Heart left ventricle (tissue), 16 donors: Measurements from ENCODE around the gene KRTAP4-7. TPM values are rescaled to one million over a fixed set of nuclear protein-coding genes. Genes with fewer than 3 reads are reported as not detected.
A peak's percentile ranks its signal among the peaks of the same experiment; 100 is the strongest.
"Not testable (repeated sequence)": the region's sequence is repeated elsewhere in the genome, so short reads cannot be mapped to it uniquely, and the experiment has no call there.

Experiments
- ATAC-seq, 4 donors: fragments of 200-7000 bp; cut with Tn5 transposase; one replicate each; pipeline ENCODE4 v1.9.1; 2020 to 2022; ENCODE audit warnings: moderate library complexity in 4 of 4, mild to moderate bottlenecking in 3 of 4, moderate number of reproducible peaks in 1 of 4
- DNase-seq, 5 donors: peaks; one replicate each; pipeline ENCODE4 v3.0.0-alpha.2; 2020
- H3K27ac ChIP-seq, 12 donors: fragments of 200-600 bp; sonication (generic) in 4 of 12; one replicate each; pipeline versions ENCODE4 v1.5.0 to v1.8.0; 2016 to 2022; ENCODE audit warnings: mild to moderate bottlenecking in 2 of 12
- H3K27me3 ChIP-seq, 9 donors: fragments of 200-600 bp; sonication (generic) in 2 of 9; one replicate each; pipeline versions ENCODE4 v1.5.1 to v1.8.0; 2016 to 2022; ENCODE audit warnings: mild to moderate bottlenecking in 3 of 9
- H3K36me3 ChIP-seq, 9 donors: fragments of 200-600 bp; sonication (generic) in 2 of 9; one replicate each; pipeline versions ENCODE4 v1.5.0 to v1.8.0; 2018 to 2022; ENCODE audit warnings: mild to moderate bottlenecking in 2 of 9
- H3K4me1 ChIP-seq, 12 donors: fragments of 200-600 bp; sonication (generic) in 4 of 12; one replicate each; pipeline versions ENCODE4 v1.5.0 to v1.8.0; 2016 to 2022; ENCODE audit warnings: mild to moderate bottlenecking in 3 of 12
- H3K4me3 ChIP-seq, 12 donors: fragments of 200-600 bp; sonication (generic) in 4 of 12; one replicate each; pipeline versions ENCODE4 v1.5.0 to v1.8.0; 2017 to 2022; ENCODE audit warnings: mild to moderate bottlenecking in 9 of 12, moderate library complexity in 4 of 12
- H3K9me3 ChIP-seq, 12 donors: fragments of 200-600 bp; sonication (generic) in 4 of 12; one replicate each; pipeline versions ENCODE4 v1.5.0 to v1.8.0; 2016 to 2022; ENCODE audit warnings: mild to moderate bottlenecking in 1 of 12
- POLR2A ChIP-seq, 2 donors: fragments of 450-650 bp; IDR thresholded peaks; one replicate each; pipeline ENCODE4 v1.6.1; 2017; ENCODE audit warnings: antibody characterized with exemption in 2 of 2, mild to moderate bottlenecking in 2 of 2, moderate library complexity in 2 of 2
- WGBS, 4 donors: extraction: QIAGEN DNeasy Blood & Tissue Kit in 2 of 4; methylation state at CpG; one replicate each; pipeline versions ENCODE4 v1.1.5 to v1.1.7; 2013 to 2018; 5-methylcytosine and 5-hydroxymethylcytosine counted together
- intact Hi-C, 10 donors: fragments of 100-400 bp; cut with DNase I; formaldehyde crosslinking; loops; one replicate each; pipeline versions ENCODE4 v1.11.1 to v1.14.2; 2022
- long read RNA-seq, 3 donors: library from polyadenylated mRNA; unstranded; transcript quantifications; one replicate each; pipeline ENCODE4 v2.0.0, GENCODE V29; 2020 to 2021
- polyA plus RNA-seq, 2 donors: library from polyadenylated mRNA; stranded (reverse); fragments of 200-250 nt; gene quantifications; one replicate each; pipeline ENCODE4 v1.2.3, GENCODE V29; 2013
- total RNA-seq, 9 donors: library from RNA; depleted of rRNA in 2 of 9; stranded (reverse); fragments of >200 nt in 2 of 9; fragmentation: NEBNext Ultra II Directional in 3 of 9; extraction: Animal tissue kit (Norgen Biotek cat#: 25700) in 3 of 9; gene quantifications; one replicate each; pipeline versions ENCODE4 v1.1.0 to v1.2.4, GENCODE V29; 2016 to 2023
- TF ChIP-seq, protein P1 (sequence below), 12 donors: fragments of 200-600 bp; sonication (generic) in 4 of 12; IDR thresholded peaks; one replicate each; pipeline versions ENCODE4 v1.5.0 to v1.8.0; 2018 to 2022; ENCODE audit warnings: antibody characterized with exemption in 12 of 12, mild to moderate bottlenecking in 5 of 12
- donor health status: ischemic (EF 13 %, LVEDD 7.1; RV severe dilation, severe dysfunction).
- donor health status: healthy with polysubstance abuse.
- donor health status: DM: no; HTN: yes; CAD: no.
- donor health status: DM: no; HTN: no; CAD: no.
- donor health status: ischemic (EF 25% LVEDD 6.9; RV normal size, moderate dysfunction).
- donor health status: ischemic (EF 25% LVEDD 5.7; RV mildly dilated, moderate dysfunction).
- donor health status: healthy.
- donor health status: DM: yes; HTN: yes; CAD: no.
- donor health status: ischemic (EF 35%, LVEDD 5.7; RV mildly dilated, moderate dysfunction).
- donor health status: nonischemic (EF 11% LVEDD 7.7; RV severe dilation, severe dysfunction).
- donor health status: DM: yes; HTN: yes; CAD: no.
- donor health status: PGD.
- donor health status: ischemic (EF 29% LVEDD 5.4; RV normal size, mild dysfunction).
- donor health status: nonischemic (EF 23%, LVEDD 6.1; RV moderate dilation, normal function).

KRTAP4-7 gene
- total RNA-seq (not detected), polyA plus RNA-seq (not detected)
- long read RNA-seq, donor 1 = 0 reads
- long read RNA-seq, donor 2 = 0 reads
- long read RNA-seq, donor 3 = 0 reads

DNA sequence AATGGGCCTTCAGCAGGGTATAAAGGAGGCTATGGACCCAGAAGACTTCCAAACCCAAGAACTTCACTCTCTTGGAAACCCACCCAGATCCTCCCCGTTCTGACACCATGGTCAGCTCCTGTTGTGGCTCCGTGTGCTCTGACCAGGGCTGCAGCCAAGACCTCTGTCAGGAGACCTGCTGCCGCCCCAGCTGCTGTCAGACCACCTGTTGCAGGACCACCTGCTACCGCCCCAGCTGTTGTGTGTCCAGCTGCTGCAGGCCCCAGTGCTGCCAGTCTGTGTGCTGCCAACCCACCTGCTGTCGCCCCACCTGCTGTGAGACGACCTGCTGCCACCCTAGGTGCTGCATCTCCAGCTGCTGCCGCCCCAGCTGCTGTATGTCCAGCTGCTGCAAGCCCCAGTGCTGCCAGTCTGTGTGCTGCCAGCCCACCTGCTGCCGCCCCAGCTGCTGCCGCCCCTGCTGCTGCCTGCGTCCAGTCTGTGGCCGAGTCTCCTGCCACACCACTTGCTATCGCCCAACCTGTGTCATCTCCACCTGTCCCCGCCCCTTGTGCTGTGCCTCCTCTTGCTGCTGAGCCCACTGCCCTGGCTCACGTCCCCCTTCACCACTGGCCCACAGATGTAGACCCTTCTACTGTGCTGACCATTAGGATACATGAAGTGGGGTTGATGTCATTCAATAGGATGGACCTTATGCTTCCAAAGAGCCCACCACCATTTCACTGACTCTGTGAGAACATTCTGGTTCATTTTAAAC, at the start of gene KRTAP4-7:
KRTAP4-7 (plus strand) TSS at position 51 of the 757 bp plus-strand sequence; CDS start at position 108, 57 bp downstream.
- H3K9me3 ChIP-seq, H3K4me1 ChIP-seq, H3K27me3 ChIP-seq, H3K4me3 ChIP-seq, DNase-seq, H3K27ac ChIP-seq, H3K36me3 ChIP-seq, intact Hi-C loops, ATAC-seq: not testable (repeated sequence)
- WGBS, 4 donors = 47 to 79% (median 69%) methylated on average over 6 to 14 of the region's 14 CpGs

DNA sequence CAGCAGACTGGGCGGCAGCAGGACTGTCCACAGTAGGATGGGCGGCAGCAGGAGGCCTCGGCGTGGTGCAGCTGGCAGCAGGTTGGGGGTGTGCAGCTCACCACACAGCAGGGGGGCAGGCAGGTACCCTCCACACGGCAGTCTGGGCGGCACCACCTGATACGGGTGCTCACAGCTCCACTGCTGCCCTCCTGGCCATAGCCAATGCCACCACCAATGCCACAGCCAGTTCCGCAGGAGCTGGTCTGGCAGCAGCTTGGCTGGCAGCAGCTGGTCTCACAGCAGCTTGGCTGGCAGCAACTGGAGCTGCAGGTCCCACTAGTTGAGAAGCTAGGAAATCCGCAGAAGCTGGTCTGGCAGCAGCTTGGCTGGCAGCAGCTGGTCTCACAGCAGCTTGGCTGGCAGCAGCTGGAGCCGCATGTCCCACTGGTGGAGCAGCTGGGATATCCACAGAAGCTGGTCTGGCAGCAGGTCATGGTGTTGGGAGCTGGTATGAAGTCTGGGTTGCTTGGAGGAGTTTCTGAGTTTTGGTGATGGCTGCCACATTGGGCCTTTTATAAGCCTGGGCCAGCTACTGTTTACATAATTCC, 49.5 kb upstream of the KRTAP4-7 start, which contains the start of gene KRTAP1-3:
KRTAP1-3 (minus strand) TSS at position 529 of the 590 bp plus-strand sequence; CDS start at position 476, 53 bp downstream.
- peak in 1 of 5 donors; percentile 25 for DNase-seq
- ATAC-seq, H3K9me3 ChIP-seq, H3K36me3 ChIP-seq, H3K4me3 ChIP-seq, intact Hi-C loops, H3K4me1 ChIP-seq, H3K27ac ChIP-seq: not testable (repeated sequence)
- H3K27me3 ChIP-seq = peaks cover 0 to 20% (median 0%) of the 10 kb centered on the region in 9 donors
- WGBS, 4 donors = 88 to 94% (median 90%) methylated on average over 5 to 10 of the region's 10 CpGs

DNA sequence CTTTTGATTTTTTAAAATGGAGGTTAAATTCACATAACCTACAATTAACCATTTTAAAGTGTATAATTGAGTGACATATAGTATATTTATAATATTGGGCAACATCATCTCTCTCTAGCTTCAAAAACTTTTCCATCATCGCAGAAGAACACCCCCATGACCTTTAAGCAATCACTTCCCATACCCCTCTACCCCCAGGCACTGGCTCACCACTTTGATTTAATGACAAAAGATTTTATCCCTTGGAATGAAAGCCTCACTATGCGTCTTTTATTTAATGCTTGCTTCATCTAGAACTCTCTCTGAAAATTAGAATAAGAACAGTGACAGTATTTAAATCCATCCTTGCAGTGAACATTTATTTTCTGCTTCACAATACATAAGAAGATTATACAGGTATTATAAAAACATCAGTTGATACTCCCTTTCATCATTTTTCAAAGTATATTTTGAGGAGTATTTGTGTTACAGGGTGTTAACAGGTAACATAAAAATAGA, 46.0 kb upstream of the KRTAP4-7 start:
- Histone ChIP-seq H3K36me3 (no peaks in the 10 kb centered on the region), H3K4me1 (no peaks in the 10 kb centered on the region), H3K27me3 (peaks cover 0 to 11% (median 0%) of the 10 kb centered on the region in 9 donors), H3K27ac (no peak overlapping the region), H3K4me3 (no peak overlapping the region), H3K9me3 (peaks cover 0 to 3% (median 0%) of the 10 kb centered on the region in 12 donors)
- DNase-seq (no peak), ATAC-seq (no peak)
- TF ChIP-seq, protein P1, sequence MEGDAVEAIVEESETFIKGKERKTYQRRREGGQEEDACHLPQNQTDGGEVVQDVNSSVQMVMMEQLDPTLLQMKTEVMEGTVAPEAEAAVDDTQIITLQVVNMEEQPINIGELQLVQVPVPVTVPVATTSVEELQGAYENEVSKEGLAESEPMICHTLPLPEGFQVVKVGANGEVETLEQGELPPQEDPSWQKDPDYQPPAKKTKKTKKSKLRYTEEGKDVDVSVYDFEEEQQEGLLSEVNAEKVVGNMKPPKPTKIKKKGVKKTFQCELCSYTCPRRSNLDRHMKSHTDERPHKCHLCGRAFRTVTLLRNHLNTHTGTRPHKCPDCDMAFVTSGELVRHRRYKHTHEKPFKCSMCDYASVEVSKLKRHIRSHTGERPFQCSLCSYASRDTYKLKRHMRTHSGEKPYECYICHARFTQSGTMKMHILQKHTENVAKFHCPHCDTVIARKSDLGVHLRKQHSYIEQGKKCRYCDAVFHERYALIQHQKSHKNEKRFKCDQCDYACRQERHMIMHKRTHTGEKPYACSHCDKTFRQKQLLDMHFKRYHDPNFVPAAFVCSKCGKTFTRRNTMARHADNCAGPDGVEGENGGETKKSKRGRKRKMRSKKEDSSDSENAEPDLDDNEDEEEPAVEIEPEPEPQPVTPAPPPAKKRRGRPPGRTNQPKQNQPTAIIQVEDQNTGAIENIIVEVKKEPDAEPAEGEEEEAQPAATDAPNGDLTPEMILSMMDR (IDR thresholded peaks at IDR 0.05) = no peak
- TF ChIP-seq POLR2A (IDR thresholded peaks at IDR 0.05) = no peak
- intact Hi-C loops = no loop called here
- WGBS, 4 donors = 72 to 77% (median 76%) methylated on average over 2 of the region's 2 CpGs

DNA sequence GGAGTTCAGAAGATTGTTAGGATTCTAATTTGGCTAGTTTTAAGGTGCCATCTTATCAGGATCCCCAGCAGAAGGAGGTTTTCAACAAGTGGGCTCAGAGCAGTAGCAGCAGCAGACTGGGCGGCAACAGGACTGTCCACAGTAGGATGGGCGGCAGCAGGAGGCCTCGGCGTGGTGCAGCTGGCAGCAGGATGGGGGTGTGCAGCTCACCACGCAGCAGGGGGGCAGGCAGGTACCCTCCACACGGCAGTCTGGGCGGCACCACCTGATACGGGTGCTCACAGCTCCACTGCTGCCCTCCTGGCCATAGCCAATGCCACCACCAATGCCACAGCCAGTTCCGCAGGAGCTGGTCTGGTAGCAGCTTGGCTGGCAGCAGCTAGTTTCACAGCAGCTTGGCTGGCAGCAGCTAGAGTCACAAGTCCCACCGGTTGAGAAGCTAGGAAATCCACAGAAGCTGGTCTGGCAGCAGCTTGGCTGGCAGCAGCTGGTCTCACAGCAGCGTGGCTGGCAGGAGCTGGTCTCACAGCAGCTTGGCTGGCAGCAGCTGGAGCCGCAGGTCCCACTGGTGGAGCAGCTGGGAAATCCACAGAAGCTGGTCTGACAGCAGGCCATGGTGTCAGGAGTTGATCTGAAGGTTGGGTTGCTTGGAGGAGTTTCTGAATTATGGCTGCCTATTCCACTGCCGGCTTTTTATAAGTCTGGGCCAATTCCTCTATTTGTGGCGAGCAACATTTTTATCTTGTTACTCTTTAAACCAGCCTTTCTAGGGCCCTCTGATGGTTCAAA, 43.0 kb upstream of the KRTAP4-7 start, which contains the start of gene KRTAP1-1:
KRTAP1-1 (minus strand) TSS at position 668 of the 789 bp plus-strand sequence; CDS start at position 615, 53 bp downstream.
- 61 to 79% (median 71%) methylated on average over 10 to 14 of the region's 14 CpGs for WGBS, 4 donors

DNA sequence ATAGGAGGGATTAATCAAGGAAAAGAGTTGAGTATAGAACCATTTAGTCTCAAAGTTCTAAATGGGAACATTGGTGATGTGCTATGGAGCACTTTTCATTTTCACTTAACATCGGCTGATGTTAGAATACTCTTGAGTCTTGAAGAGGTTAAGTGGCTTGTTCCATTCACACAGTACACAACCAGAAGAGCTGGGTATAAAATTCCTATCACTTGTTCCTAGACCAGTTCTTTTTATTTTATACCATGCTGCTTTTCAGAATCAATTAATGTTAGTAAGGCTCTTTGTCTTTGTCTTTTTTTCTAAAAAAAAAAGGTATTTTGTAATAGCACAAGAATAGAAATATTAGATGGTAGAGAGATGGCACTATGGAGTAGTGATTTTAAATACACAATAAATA, 41.0 kb upstream of the KRTAP4-7 start:
- H3K9me3 ChIP-seq = peaks cover 0 to 6% (median 0%) of the 10 kb centered on the region in 12 donors
- WGBS, 4 donors = 92 to 99% (median 98%) methylated on average over 1 of the region's 1 CpG
- intact Hi-C loops = no loop called here
- TF ChIP-seq POLR2A (IDR thresholded peaks at IDR 0.05) = no peak
- TF ChIP-seq, protein P1 (IDR thresholded peaks at IDR 0.05) = no peak
- DNase-seq (no peak), ATAC-seq (no peak)
- no peaks in the 10 kb centered on the region for H3K36me3 ChIP-seq
- H3K4me1 ChIP-seq = no peaks in the 10 kb centered on the region
- H3K27ac ChIP-seq = no peak overlapping the region
- H3K4me3 ChIP-seq = no peak overlapping the region
- H3K27me3 ChIP-seq = peaks cover 0 to 21% (median 8%) of the 10 kb centered on the region in 9 donors

More for the DNA sequence above, 43.0 kb upstream of the KRTAP4-7 start, which contains the start of gene KRTAP1-1:
- H3K9me3 ChIP-seq, H3K4me3 ChIP-seq, intact Hi-C loops, H3K27ac ChIP-seq, H3K36me3 ChIP-seq, H3K4me1 ChIP-seq, ATAC-seq: not testable (repeated sequence)
- DNase-seq = peak in 1 of 5 donors; percentile 39
- H3K27me3 ChIP-seq = peaks cover 0 to 11% (median 3%) of the 10 kb centered on the region in 9 donors

DNA sequence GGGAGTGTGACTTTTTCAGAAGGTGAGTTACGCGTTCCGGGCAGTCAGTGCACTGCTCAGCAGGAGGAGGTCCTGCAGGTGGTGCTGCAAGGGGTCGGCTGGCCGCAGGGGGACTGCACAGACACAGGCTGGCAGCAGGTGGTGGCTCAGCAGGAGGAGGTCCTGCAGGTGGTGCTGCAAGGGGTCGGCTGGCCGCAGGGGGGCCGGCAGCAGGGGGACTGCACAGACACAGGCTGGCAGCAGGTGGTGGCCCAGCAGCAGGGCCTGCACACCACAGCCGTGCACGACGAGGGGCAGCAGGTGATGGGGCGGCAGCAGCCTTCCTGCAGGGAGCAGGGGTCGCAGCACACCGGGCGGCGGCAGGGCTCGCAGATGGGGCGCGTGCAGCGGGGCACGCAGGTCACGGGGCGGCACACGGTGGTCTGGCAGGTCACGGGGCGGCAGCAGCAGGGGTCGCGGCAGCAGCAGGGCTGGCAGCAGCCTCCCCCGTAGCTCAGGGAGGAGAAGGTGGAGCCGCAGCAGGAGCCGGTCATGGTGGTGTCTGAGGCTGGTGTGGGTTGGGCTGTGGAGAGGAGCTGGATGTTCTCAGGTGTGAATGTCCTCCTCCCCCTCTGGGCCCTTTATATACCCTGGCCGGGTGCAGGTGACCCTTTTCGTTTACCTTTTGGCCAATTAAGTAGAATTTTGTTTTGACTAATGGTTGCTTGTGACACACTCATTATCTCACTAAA, 37.0 kb upstream of the KRTAP4-7 start, which contains the start of gene KRTAP2-1:
KRTAP2-1 (minus strand) TSS at position 582 of the 731 bp plus-strand sequence; CDS start at position 533, 49 bp downstream.
- H3K27ac ChIP-seq, DNase-seq, H3K36me3 ChIP-seq, H3K9me3 ChIP-seq, H3K4me3 ChIP-seq, intact Hi-C loops, H3K4me1 ChIP-seq: not testable (repeated sequence)
- WGBS, 4 donors = 33 to 67% (median 45%) methylated on average over 8 to 10 of the region's 33 CpGs
- peak in 1 of 4 donors; percentile 24 for ATAC-seq
- H3K27me3 ChIP-seq = peaks cover 0 to 49% (median 22%) of the 10 kb centered on the region in 9 donors
